Uterus (tissue), 4 donors: ENCODE data around the gene VWA8. TPM values are rescaled to one million over a fixed set of nuclear protein-coding genes. Genes with fewer than 3 reads are reported as not detected.

Experiments
- DNase-seq, 2 donors: peaks; one replicate each; pipeline ENCODE4 v3.0.0-alpha.2; 2019 to 2020
- H3K27ac ChIP-seq, 2 donors: fragments of 200-600 bp; sonication (generic); 1 replicate in 1 of 2; 2 replicates in 1 of 2; pipeline ENCODE4 v1.5.1; 2016 to 2018
- H3K27me3 ChIP-seq, 2 donors: fragments of 200-600 bp; sonication (generic); one replicate each; pipeline ENCODE4 v1.5.1; 2018 to 2019; ENCODE audit warnings: control low read depth in 1 of 2
- H3K36me3 ChIP-seq, 2 donors: fragments of 200-600 bp; sonication (generic); one replicate each; pipeline ENCODE4 v1.5.1; 2019; ENCODE audit warnings: control low read depth in 1 of 2
- H3K4me1 ChIP-seq, 2 donors: fragments of 200-600 bp; sonication (generic); one replicate each; pipeline ENCODE4 v1.5.1; 2018 to 2019; ENCODE audit warnings: control low read depth in 1 of 2
- H3K4me3 ChIP-seq, 2 donors: fragments of 200-600 bp; sonication (generic); 1 replicate in 1 of 2; 2 replicates in 1 of 2; pipeline ENCODE4 v1.5.1; 2018 to 2019; ENCODE audit warnings: mild to moderate bottlenecking in 1 of 2
- H3K9me3 ChIP-seq, 2 donors: fragments of 200-600 bp; sonication (generic); one replicate each; pipeline ENCODE4 v1.5.1; 2019; ENCODE audit warnings: control low read depth in 1 of 2
- POLR2A ChIP-seq, 2 donors: fragments of 450-650 bp; IDR thresholded peaks; one replicate each; pipeline ENCODE4 v1.6.1; 2016; ENCODE audit warnings: antibody characterized with exemption in 2 of 2, mild to moderate bottlenecking in 1 of 2, moderate library complexity in 1 of 2
- intact Hi-C: fragments of 100-400 bp; cut with DNase I; formaldehyde crosslinking; loops from one replicate; pipeline ENCODE4 v1.15.1; 2023; ENCODE audit warnings: low total_unique reads
- total RNA-seq, 4 donors: library from RNA; depleted of rRNA in 3 of 4; stranded (reverse); fragments of >200 nt in 3 of 4; gene quantifications; one replicate each; pipeline versions ENCODE4 v1.1.0 to v1.2.4, GENCODE V29; 2014 to 2023
- TF ChIP-seq, protein P1 (sequence below), 4 experiments: fragments of 200-600 bp in 2 of 4; fragments of 450-650 bp in 2 of 4; sonication (generic) in 2 of 4; IDR thresholded peaks; one replicate each; pipeline ENCODE4 v1.5.1; 2016 to 2019; ENCODE audit warnings: antibody characterized with exemption in 4 of 4, mild to moderate bottlenecking in 2 of 4, moderate library complexity in 1 of 4
- donor health status: DM: yes; HTN: yes; CAD: no.

The VWA8 gene
- total RNA-seq, 4 donors from 2014 or later: 25.6 to 59.7 (median 37.5) TPM

DNA sequence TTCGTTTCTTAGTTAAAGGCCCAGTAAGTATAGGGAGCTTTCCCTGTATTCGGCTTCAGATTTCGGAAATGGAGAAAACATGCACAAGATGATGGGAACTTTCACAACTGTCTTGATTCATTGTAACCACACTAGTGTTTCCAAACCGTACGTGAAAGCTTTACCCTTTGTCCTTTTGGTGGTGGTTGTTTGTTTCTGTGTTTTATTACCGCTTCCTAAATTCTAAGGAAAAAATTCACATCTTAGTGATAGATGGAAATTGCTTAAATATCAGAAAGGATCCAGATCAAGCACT lies 504 bp upstream of the VWA8 start:
- intact Hi-C loops: no loop called here
- Histone ChIP-seq H3K4me1 (peaks cover 0 to 4% of the 10 kb centered on the region in 2 donors), H3K27me3 (no peaks in the 10 kb centered on the region), H3K36me3 (no peaks in the 10 kb centered on the region), H3K4me3 (peak overlapping the region; percentile 49 to 62), H3K27ac (peak overlapping the region; percentile 83 to 90), H3K9me3 (no peaks in the 10 kb centered on the region)
- TF ChIP-seq, protein P1, sequence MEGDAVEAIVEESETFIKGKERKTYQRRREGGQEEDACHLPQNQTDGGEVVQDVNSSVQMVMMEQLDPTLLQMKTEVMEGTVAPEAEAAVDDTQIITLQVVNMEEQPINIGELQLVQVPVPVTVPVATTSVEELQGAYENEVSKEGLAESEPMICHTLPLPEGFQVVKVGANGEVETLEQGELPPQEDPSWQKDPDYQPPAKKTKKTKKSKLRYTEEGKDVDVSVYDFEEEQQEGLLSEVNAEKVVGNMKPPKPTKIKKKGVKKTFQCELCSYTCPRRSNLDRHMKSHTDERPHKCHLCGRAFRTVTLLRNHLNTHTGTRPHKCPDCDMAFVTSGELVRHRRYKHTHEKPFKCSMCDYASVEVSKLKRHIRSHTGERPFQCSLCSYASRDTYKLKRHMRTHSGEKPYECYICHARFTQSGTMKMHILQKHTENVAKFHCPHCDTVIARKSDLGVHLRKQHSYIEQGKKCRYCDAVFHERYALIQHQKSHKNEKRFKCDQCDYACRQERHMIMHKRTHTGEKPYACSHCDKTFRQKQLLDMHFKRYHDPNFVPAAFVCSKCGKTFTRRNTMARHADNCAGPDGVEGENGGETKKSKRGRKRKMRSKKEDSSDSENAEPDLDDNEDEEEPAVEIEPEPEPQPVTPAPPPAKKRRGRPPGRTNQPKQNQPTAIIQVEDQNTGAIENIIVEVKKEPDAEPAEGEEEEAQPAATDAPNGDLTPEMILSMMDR (IDR thresholded peaks at IDR 0.05): no peak
- TF ChIP-seq POLR2A (IDR thresholded peaks at IDR 0.05): no peak
- DNase-seq: no peak

DNA sequence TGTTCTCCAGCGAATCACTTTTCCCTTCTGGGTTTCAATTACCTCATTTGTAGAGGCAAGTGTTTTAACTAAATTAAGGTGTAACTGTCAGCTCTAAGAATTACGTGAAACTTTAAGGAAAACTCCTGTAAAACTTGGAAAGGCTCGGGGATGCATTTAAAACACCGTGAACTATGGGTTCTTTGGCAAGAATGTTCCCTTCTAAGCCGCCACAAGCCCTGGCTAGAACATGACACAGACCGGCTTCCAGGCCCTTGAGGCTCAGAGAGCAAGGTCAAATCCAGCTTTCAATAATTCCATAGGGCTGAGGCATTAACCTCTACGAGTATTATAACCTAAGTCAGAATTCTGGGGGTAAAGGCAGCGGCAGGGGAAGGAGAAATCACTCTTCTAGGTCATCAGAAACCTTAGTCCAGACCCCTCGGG lies 685 bp downstream of the VWA8 start:
- H3K9me3 ChIP-seq: no peaks in the 10 kb centered on the region
- intact Hi-C loops: no loop called here
- H3K27ac ChIP-seq: peak overlapping the region; percentile 83 to 90
- H3K4me1 ChIP-seq: peaks cover 0 to 4% of the 10 kb centered on the region in 2 donors
- H3K36me3 ChIP-seq: no peaks in the 10 kb centered on the region
- no peak for TF ChIP-seq POLR2A (IDR thresholded peaks at IDR 0.05)
- TF ChIP-seq, protein P1 (IDR thresholded peaks at IDR 0.05): no peak
- H3K4me3 ChIP-seq: peak overlapping the region; percentile 49 to 62
- no peak for DNase-seq
- no peaks in the 10 kb centered on the region for H3K27me3 ChIP-seq

DNA sequence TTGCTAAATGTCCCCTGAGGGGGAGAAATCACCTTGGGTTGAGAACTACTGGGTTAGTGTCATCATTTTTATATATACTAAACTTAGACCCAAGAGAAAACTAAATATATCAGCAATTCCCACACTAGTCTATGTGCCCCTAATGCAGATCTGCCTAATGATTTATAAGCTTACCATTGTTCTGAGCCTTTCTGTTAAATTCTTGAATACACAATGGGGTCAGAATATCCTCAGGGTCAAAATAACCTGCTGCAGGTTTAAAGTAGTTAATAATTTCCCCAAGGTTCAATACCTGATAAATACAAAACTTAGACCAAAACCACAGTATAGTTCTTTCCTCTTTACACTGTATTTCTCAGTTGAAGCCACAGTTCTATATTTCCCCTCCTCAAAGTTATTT lies 4.6 kb downstream of the VWA8 start:
- intact Hi-C loops: no loop called here
- H3K9me3 ChIP-seq: no peaks in the 10 kb centered on the region
- H3K4me3 ChIP-seq: no peak overlapping the region
- DNase-seq: no peak
- H3K36me3 ChIP-seq: no peaks in the 10 kb centered on the region
- no peak overlapping the region for H3K27ac ChIP-seq
- H3K27me3 ChIP-seq: no peaks in the 10 kb centered on the region
- peaks cover 0 to 4% of the 10 kb centered on the region in 2 donors for H3K4me1 ChIP-seq
- no peak for TF ChIP-seq POLR2A (IDR thresholded peaks at IDR 0.05)
- TF ChIP-seq, protein P1 (IDR thresholded peaks at IDR 0.05): no peak

DNA sequence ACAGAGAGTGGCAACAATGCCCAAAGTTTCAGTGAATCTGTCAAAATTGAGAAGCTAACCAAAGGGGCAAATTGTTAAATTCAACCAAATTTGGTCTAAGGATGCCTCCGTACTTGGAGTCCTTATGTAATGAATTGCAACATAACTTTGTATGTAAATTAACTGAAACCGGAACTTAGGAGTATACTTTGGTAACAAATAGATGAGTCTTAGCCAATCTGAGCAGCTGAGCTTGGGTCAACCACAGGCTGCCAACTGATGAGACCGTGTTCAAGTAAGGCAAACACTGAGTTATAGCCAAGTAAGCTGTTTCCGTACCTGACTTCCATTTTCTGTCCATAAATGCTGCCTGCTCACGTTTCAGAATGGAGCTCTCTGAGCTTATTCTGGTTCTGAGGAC lies 5.3 kb downstream of the VWA8 start:
- Histone ChIP-seq H3K27ac (no peak overlapping the region), H3K4me3 (no peak overlapping the region), H3K9me3 (no peaks in the 10 kb centered on the region), H3K36me3 (no peaks in the 10 kb centered on the region), H3K4me1 (peaks cover 0 to 4% of the 10 kb centered on the region in 2 donors), H3K27me3 (no peaks in the 10 kb centered on the region)
- DNase-seq: no peak
- intact Hi-C loops: no loop called here
- TF ChIP-seq POLR2A (IDR thresholded peaks at IDR 0.05): no peak
- TF ChIP-seq, protein P1 (IDR thresholded peaks at IDR 0.05): no peak

DNA sequence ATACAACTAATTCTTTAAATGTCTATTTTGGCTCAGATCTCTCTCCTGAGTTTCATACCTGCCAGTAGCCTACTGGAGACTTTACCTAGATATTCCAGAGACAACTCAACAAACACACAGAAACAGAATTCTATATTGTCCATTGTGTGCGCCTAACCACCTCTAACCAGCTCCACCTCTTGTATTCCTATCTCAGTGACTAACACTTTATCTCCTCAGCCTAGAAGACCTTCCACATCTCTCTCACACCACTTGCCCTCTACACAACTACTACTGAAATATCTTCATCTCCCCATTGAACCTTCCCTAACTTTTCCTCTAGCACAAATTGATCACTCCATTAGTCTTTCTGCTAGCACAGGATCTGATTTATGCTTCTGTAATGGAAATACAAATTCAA lies 6.7 kb downstream of the VWA8 start:
- TF ChIP-seq, protein P1 (IDR thresholded peaks at IDR 0.05): no peak
- TF ChIP-seq POLR2A (IDR thresholded peaks at IDR 0.05): no peak
- no peaks in the 10 kb centered on the region for H3K9me3 ChIP-seq

More for the DNA sequence above, 6.7 kb downstream of the VWA8 start:
- intact Hi-C loops: no loop called here
- DNase-seq: no peak
- H3K4me1 ChIP-seq: peaks cover 0 to 4% of the 10 kb centered on the region in 2 donors
- H3K27me3 ChIP-seq: no peaks in the 10 kb centered on the region
- no peaks in the 10 kb centered on the region for H3K36me3 ChIP-seq
- no peak overlapping the region for H3K27ac ChIP-seq
- H3K4me3 ChIP-seq: no peak overlapping the region
